HG03175 (cell line): Measurements from ENCODE around the gene PIK3CG.
"Not testable (repeated sequence)": the region's sequence is repeated elsewhere in the genome, so short reads cannot be mapped to it uniquely, and the experiment has no call there.

Experiments used
- ATAC-seq: cut with Tn5 transposase; IDR thresholded peaks from one replicate; pipeline ENCODE4 v1.9.1; 2021; ENCODE audit warnings: mild to moderate bottlenecking, moderate library complexity; ENCODE audit not compliant: unreplicated experiment

PIK3CG gene

GRCh38 chr7:106885652-106886051, 20.6 kb downstream of the PIK3CG start:
- ATAC-seq, result no peak

- ATAC-seq, result no peak
These were observed 22.3 kb downstream of the PIK3CG start for GRCh38 chr7:106887421-106887820.

GRCh38 chr7:106888204-106888603, 23.1 kb downstream of the PIK3CG start:
- ATAC-seq, result no peak

GRCh38 chr7:106890952-106891351, 25.9 kb downstream of the PIK3CG start:
- no peak for ATAC-seq

GRCh38 chr7:106891548-106892410, 26.7 kb downstream of the PIK3CG start:
- no peak for ATAC-seq

- ATAC-seq, result no peak
These were observed 28.5 kb downstream of the PIK3CG start for GRCh38 chr7:106893591-106893990.

- ATAC-seq, result peak; percentile 85
These were observed 30.3 kb downstream of the PIK3CG start for GRCh38 chr7:106895246-106895864.

- no peak for ATAC-seq
These were observed 31.1 kb downstream of the PIK3CG start for GRCh38 chr7:106896231-106896630.

- not testable (repeated sequence) for ATAC-seq
These were observed 32.5 kb downstream of the PIK3CG start for GRCh38 chr7:106897553-106897952.

- ATAC-seq, result not testable (repeated sequence)
These were observed 33.9 kb downstream of the PIK3CG start for GRCh38 chr7:106898967-106899366.

- ATAC-seq, result no peak
These were observed 36.9 kb downstream of the PIK3CG start for GRCh38 chr7:106901828-106902441.

- no peak for ATAC-seq
These were observed 40.7 kb downstream of the PIK3CG start for GRCh38 chr7:106905734-106906133.

GRCh38 chr7:106911959-106912358, 46.9 kb downstream of the PIK3CG start:
- ATAC-seq, result no peak

GRCh38 chr7:106914018-106914607, 49.0 kb downstream of the PIK3CG start:
- ATAC-seq, result no peak

GRCh38 chr7:106915407-106915806, 50.3 kb downstream of the PIK3CG start:
- no peak for ATAC-seq

- peak; percentile 98 for ATAC-seq
These were observed 50.8 kb downstream of the PIK3CG start for GRCh38 chr7:106915873-106916272.

- ATAC-seq, result no peak
These were observed 51.6 kb downstream of the PIK3CG start for GRCh38 chr7:106916679-106917078.

GRCh38 chr7:106918991-106919390, 53.9 kb downstream of the PIK3CG start:
- ATAC-seq, result no peak

GRCh38 chr7:106924468-106924867, 59.4 kb downstream of the PIK3CG start:
- not testable (repeated sequence) for ATAC-seq

- ATAC-seq, result no peak
These were observed 61.8 kb downstream of the PIK3CG start for GRCh38 chr7:106926892-106927291.

- no peak for ATAC-seq
These were observed 62.5 kb downstream of the PIK3CG start for GRCh38 chr7:106927536-106927935.
